Endothelial cell of umbilical vein (primary cell): ENCODE results near the gene SPTLC1.
"Not testable (repeated sequence)": the region's sequence is repeated elsewhere in the genome, so short reads cannot be mapped to it uniquely, and the experiment has no call there.

ENCODE experiments used
- CTCF ChIP-seq, 2 donors: IDR thresholded peaks; 1 replicate in 1 of 2; 2 replicates in 1 of 2; pipeline ENCODE4 v1.5.1; 2011; ENCODE audit warnings: low read length in 2 of 2, mild to moderate bottlenecking in 2 of 2, moderate library complexity in 2 of 2, control low read depth in 1 of 2, inconsistent platforms in 1 of 2, low read depth in 1 of 2; ENCODE audit not compliant: insufficient read depth in 1 of 2; ENCODE audit errors: extremely low read depth in 1 of 2
- EZH2 ChIP-seq: IDR thresholded peaks from 2 replicates; pipeline ENCODE4 v1.6.1; 2012; ENCODE audit warnings: borderline replicate concordance, low read depth, mild to moderate bottlenecking, moderate library complexity, low read length, inconsistent platforms; ENCODE audit not compliant: severe bottlenecking
- FOS ChIP-seq: IDR thresholded peaks from 2 replicates; pipeline ENCODE4 v1.6.1; 2011; ENCODE audit warnings: mild to moderate bottlenecking, low read length, moderate library complexity, borderline replicate concordance; ENCODE audit not compliant: insufficient read depth
- MYC ChIP-seq: IDR thresholded peaks from one replicate; pipeline ENCODE4 v1.6.1; 2011; ENCODE audit warnings: mild to moderate bottlenecking, low read depth, low read length
- POLR2A ChIP-seq: IDR thresholded peaks from 2 replicates; pipeline ENCODE4 v1.6.1; 2012; ENCODE audit warnings: low read depth, mild to moderate bottlenecking, control low read depth, low read length
- POLR2AphosphoS5 ChIP-seq: IDR thresholded peaks from 2 replicates; pipeline ENCODE4 v1.6.1; 2012; ENCODE audit warnings: low read depth, mild to moderate bottlenecking, control low read depth, low read length, moderate library complexity; ENCODE audit not compliant: insufficient read depth

- TF ChIP-seq POLR2AphosphoS5; CTCF (IDR thresholded peaks at IDR 0.05; ENCODE audit: extremely low read depth in 1 of 2, insufficient read depth in 1 of 2, low read depth in 1 of 2, low read length in 2 of 2); MYC; EZH2; FOS; POLR2A: not testable (repeated sequence)
These were observed 113.3 kb downstream of the SPTLC1 start for GRCh38 chr9:92001948-92002347.
